ENCODE results near the gene SETBP1. TPM values are rescaled to one million over a fixed set of nuclear protein-coding genes. Genes with fewer than 3 reads are reported as not detected.

SETBP1 gene
- total and polyA plus RNA-seq, 4 donors, result 23.1 to 39.8 (median 27.8) TPM

- H3K4me3 ChIP-seq (ENCODE audit: low read depth, low read length), result no peak overlapping the region
- no peak overlapping the region for H3K27ac ChIP-seq (ENCODE audit: low read depth, low read length)
- H3K9me3 ChIP-seq (ENCODE audit: control insufficient read depth, insufficient read depth, low read length), result no peaks in the 10 kb centered on the region
- H3K27me3 ChIP-seq (ENCODE audit: control insufficient read depth, insufficient read depth, low read length), result no peaks in the 10 kb centered on the region
- 80% methylated on average over 1 of the region's 7 CpGs for WGBS (ENCODE audit: insufficient coverage)
- DNase-seq (ENCODE audit: low read depth in 4 of 6, low spot score in 6 of 6), result no peak
- H3K36me3 ChIP-seq (ENCODE audit: control insufficient read depth, insufficient read depth, low read length), result no peaks in the 10 kb centered on the region
- peaks cover 8% of the 10 kb centered on the region for H3K4me1 ChIP-seq (ENCODE audit: control insufficient read depth, insufficient read depth, low read length)
Observed at GRCh38 chr18:44677933-44678332, 2.8 kb upstream of the SETBP1 start.

GRCh38 chr18:44678725-44679055, 2.0 kb upstream of the SETBP1 start:
- Histone ChIP-seq H3K4me3 (ENCODE audit: low read depth, low read length) (peak overlapping the region; percentile 67), H3K9me3 (ENCODE audit: control insufficient read depth, insufficient read depth, low read length) (no peaks in the 10 kb centered on the region), H3K27ac (ENCODE audit: low read depth, low read length) (no peak overlapping the region), H3K27me3 (ENCODE audit: control insufficient read depth, insufficient read depth, low read length) (no peaks in the 10 kb centered on the region), H3K4me1 (ENCODE audit: control insufficient read depth, insufficient read depth, low read length) (peaks cover 10% of the 10 kb centered on the region), H3K36me3 (ENCODE audit: control insufficient read depth, insufficient read depth, low read length) (no peaks in the 10 kb centered on the region)
- no peak for DNase-seq (ENCODE audit: low read depth in 4 of 6, low spot score in 6 of 6)
- 16% methylated on average over 5 of the region's 7 CpGs for WGBS (ENCODE audit: insufficient coverage)

GRCh38 chr18:44679056-44679913, 1.4 kb upstream of the SETBP1 start:
- peak in 5 of 6 donors; percentile 76 to 97 (median 82) for DNase-seq (ENCODE audit: low read depth in 4 of 6, low spot score in 6 of 6)
- peak overlapping the region; percentile 88 for H3K27ac ChIP-seq (ENCODE audit: low read depth, low read length)
- no peaks in the 10 kb centered on the region for H3K9me3 ChIP-seq (ENCODE audit: control insufficient read depth, insufficient read depth, low read length)
- no peaks in the 10 kb centered on the region for H3K36me3 ChIP-seq (ENCODE audit: control insufficient read depth, insufficient read depth, low read length)
- peaks cover 13% of the 10 kb centered on the region for H3K4me1 ChIP-seq (ENCODE audit: control insufficient read depth, insufficient read depth, low read length)
- WGBS (ENCODE audit: insufficient coverage), result 0% methylated on average over 94 of the region's 102 CpGs
- H3K4me3 ChIP-seq (ENCODE audit: low read depth, low read length), result peak overlapping the region; percentile 74
- no peaks in the 10 kb centered on the region for H3K27me3 ChIP-seq (ENCODE audit: control insufficient read depth, insufficient read depth, low read length)

GRCh38 chr18:44679914-44680272, 795 bp upstream of the SETBP1 start:
- peak overlapping the region; percentile 86 for H3K27ac ChIP-seq (ENCODE audit: low read depth, low read length)
- WGBS (ENCODE audit: insufficient coverage), result 0% methylated on average over 31 of the region's 41 CpGs
- no peaks in the 10 kb centered on the region for H3K27me3 ChIP-seq (ENCODE audit: control insufficient read depth, insufficient read depth, low read length)
- no peaks in the 10 kb centered on the region for H3K9me3 ChIP-seq (ENCODE audit: control insufficient read depth, insufficient read depth, low read length)
- peak in 2 of 6 donors; percentile 89 to 93 for DNase-seq (ENCODE audit: low read depth in 4 of 6, low spot score in 6 of 6)
- H3K4me1 ChIP-seq (ENCODE audit: control insufficient read depth, insufficient read depth, low read length), result peaks cover 14% of the 10 kb centered on the region
- H3K36me3 ChIP-seq (ENCODE audit: control insufficient read depth, insufficient read depth, low read length), result no peaks in the 10 kb centered on the region
- peak overlapping the region; percentile 74 for H3K4me3 ChIP-seq (ENCODE audit: low read depth, low read length)

GRCh38 chr18:44681076-44681970, 635 bp downstream of the SETBP1 start:
- Histone ChIP-seq H3K27me3 (ENCODE audit: control insufficient read depth, insufficient read depth, low read length) (no peaks in the 10 kb centered on the region), H3K27ac (ENCODE audit: low read depth, low read length) (peak overlapping the region; percentile 86), H3K4me1 (ENCODE audit: control insufficient read depth, insufficient read depth, low read length) (peaks cover 17% of the 10 kb centered on the region), H3K4me3 (ENCODE audit: low read depth, low read length) (peak overlapping the region; percentile 74), H3K36me3 (ENCODE audit: control insufficient read depth, insufficient read depth, low read length) (no peaks in the 10 kb centered on the region), H3K9me3 (ENCODE audit: control insufficient read depth, insufficient read depth, low read length) (no peaks in the 10 kb centered on the region)
- 0% methylated on average over 14 of the region's 24 CpGs for WGBS (ENCODE audit: insufficient coverage)
- peak in 1 of 6 donors; percentile 85 for DNase-seq (ENCODE audit: low read depth in 4 of 6, low spot score in 6 of 6)

- peak in 2 of 6 donors; percentile 61 to 71 for DNase-seq (ENCODE audit: low read depth in 4 of 6, low spot score in 6 of 6)
- Histone ChIP-seq H3K27ac (ENCODE audit: low read depth, low read length) (peak overlapping the region; percentile 86), H3K27me3 (ENCODE audit: control insufficient read depth, insufficient read depth, low read length) (no peaks in the 10 kb centered on the region), H3K36me3 (ENCODE audit: control insufficient read depth, insufficient read depth, low read length) (no peaks in the 10 kb centered on the region), H3K4me1 (ENCODE audit: control insufficient read depth, insufficient read depth, low read length) (peaks cover 17% of the 10 kb centered on the region), H3K4me3 (ENCODE audit: low read depth, low read length) (peak overlapping the region; percentile 74), H3K9me3 (ENCODE audit: control insufficient read depth, insufficient read depth, low read length) (no peaks in the 10 kb centered on the region)
- WGBS (ENCODE audit: insufficient coverage), result 9% methylated on average over 4 of the region's 12 CpGs
Observed at GRCh38 chr18:44682201-44682870, 1.6 kb downstream of the SETBP1 start.

GRCh38 chr18:44682871-44683221, 2.2 kb downstream of the SETBP1 start:
- Histone ChIP-seq H3K36me3 (ENCODE audit: control insufficient read depth, insufficient read depth, low read length) (no peaks in the 10 kb centered on the region), H3K27ac (ENCODE audit: low read depth, low read length) (peak overlapping the region; percentile 86), H3K4me3 (ENCODE audit: low read depth, low read length) (peak overlapping the region; percentile 74), H3K9me3 (ENCODE audit: control insufficient read depth, insufficient read depth, low read length) (no peaks in the 10 kb centered on the region), H3K4me1 (ENCODE audit: control insufficient read depth, insufficient read depth, low read length) (peaks cover 17% of the 10 kb centered on the region), H3K27me3 (ENCODE audit: control insufficient read depth, insufficient read depth, low read length) (no peaks in the 10 kb centered on the region)
- peak in 2 of 6 donors; percentile 58 to 67 for DNase-seq (ENCODE audit: low read depth in 4 of 6, low spot score in 6 of 6)
- WGBS (ENCODE audit: insufficient coverage), result 14% methylated on average over 4 of the region's 4 CpGs

- Histone ChIP-seq H3K36me3 (ENCODE audit: control insufficient read depth, insufficient read depth, low read length) (no peaks in the 10 kb centered on the region), H3K9me3 (ENCODE audit: control insufficient read depth, insufficient read depth, low read length) (no peaks in the 10 kb centered on the region), H3K27ac (ENCODE audit: low read depth, low read length) (peak overlapping the region; percentile 10), H3K27me3 (ENCODE audit: control insufficient read depth, insufficient read depth, low read length) (no peaks in the 10 kb centered on the region), H3K4me3 (ENCODE audit: low read depth, low read length) (no peak overlapping the region), H3K4me1 (ENCODE audit: control insufficient read depth, insufficient read depth, low read length) (peaks cover 17% of the 10 kb centered on the region)
- DNase-seq (ENCODE audit: low read depth in 4 of 6, low spot score in 6 of 6), result peak in 1 of 6 donors; percentile 53
Observed at GRCh38 chr18:44683556-44683955, 2.9 kb downstream of the SETBP1 start.

- Histone ChIP-seq H3K27ac (ENCODE audit: low read depth, low read length) (no peak overlapping the region), H3K4me3 (ENCODE audit: low read depth, low read length) (no peak overlapping the region), H3K4me1 (ENCODE audit: control insufficient read depth, insufficient read depth, low read length) (peaks cover 24% of the 10 kb centered on the region), H3K27me3 (ENCODE audit: control insufficient read depth, insufficient read depth, low read length) (no peaks in the 10 kb centered on the region), H3K36me3 (ENCODE audit: control insufficient read depth, insufficient read depth, low read length) (no peaks in the 10 kb centered on the region), H3K9me3 (ENCODE audit: control insufficient read depth, insufficient read depth, low read length) (no peaks in the 10 kb centered on the region)
- DNase-seq (ENCODE audit: low read depth in 4 of 6, low spot score in 6 of 6), result no peak
- WGBS (ENCODE audit: insufficient coverage), result 66% methylated on average over 3 of the region's 6 CpGs
Observed at GRCh38 chr18:44685296-44685695, 4.6 kb downstream of the SETBP1 start.

Measured in spinal cord (tissue), 10 donors.